Bronchial epithelial cell (primary cell): ENCODE data around the gene RPS6KA2. TPM values are rescaled to one million over a fixed set of nuclear protein-coding genes. Genes with fewer than 3 reads are reported as not detected.
A peak's percentile ranks its signal among the peaks of the same experiment; 100 is the strongest.

ENCODE experiments used
- DNase-seq: peaks from one replicate; pipeline ENCODE4 v3.0.0-alpha.2; 2010; ENCODE audit warnings: low read depth
- FAIRE-seq: peaks from 2 replicates; lab custom pipeline; 2011; peaks lifted over from hg19 to GRCh38; lab: Jason Lieb, UNC
- H3K27me3 ChIP-seq: 2 replicates; pipeline ENCODE4 v1.5.1; 2011; ENCODE audit warnings: low read length; ENCODE audit not compliant: control insufficient read depth, insufficient read depth
- H3K36me3 ChIP-seq: 2 replicates; pipeline ENCODE4 v1.5.1; 2011; ENCODE audit warnings: low read length; ENCODE audit not compliant: control insufficient read depth, insufficient read depth
- H3K4me3 ChIP-seq: 2 replicates; pipeline ENCODE4 v1.5.1; 2011; ENCODE audit warnings: mild to moderate bottlenecking, low read depth, low read length, control low read depth
- CTCF ChIP-seq: IDR thresholded peaks from 2 replicates; pipeline ENCODE4 v1.5.1; 2011; ENCODE audit warnings: mild to moderate bottlenecking, moderate library complexity, low read length, control low read depth, inconsistent platforms; ENCODE audit not compliant: insufficient read depth, severe bottlenecking
- total RNA-seq: library from RNA; depleted of rRNA; stranded (reverse); fragments of >200 nt; gene quantifications from 2 replicates; pipeline ENCODE4 v1.2.1, GENCODE V29; 2014

The RPS6KA2 gene
- total RNA-seq, 1 donor from 2014 or later: 42.6 TPM

- TF ChIP-seq CTCF: no peak
- FAIRE-seq (no peak), DNase-seq (peak; percentile 6)
Observed at GRCh38 chr6:166588691-166589336, 38.2 kb downstream of the RPS6KA2 start.

GRCh38 chr6:166587631-166588413 is 39.2 kb downstream of the RPS6KA2 start:
- no peak for DNase-seq

More at GRCh38 chr6:166588691-166589336, 38.2 kb downstream of the RPS6KA2 start:
- H3K36me3 ChIP-seq: no peaks in the 10 kb centered on the region
- no peak overlapping the region for H3K4me3 ChIP-seq
- no peaks in the 10 kb centered on the region for H3K27me3 ChIP-seq

GRCh38 chr6:166586424-166587156 is 40.5 kb downstream of the RPS6KA2 start, which contains the start of gene RAMACL:
RAMACL (minus strand) TSS chr6:166586678; CDS start chr6:166586477, 201 bp downstream.
- no peak for TF ChIP-seq CTCF
- DNase-seq (peak; percentile 65), FAIRE-seq (no peak)
- H3K27me3 ChIP-seq: no peaks in the 10 kb centered on the region
- no peak within 1 kb of the TSS for H3K4me3 ChIP-seq
- H3K36me3 ChIP-seq: no peaks in the 10 kb centered on the region

More at GRCh38 chr6:166587631-166588413, 39.2 kb downstream of the RPS6KA2 start:
- no peak for TF ChIP-seq CTCF
- H3K27me3 ChIP-seq: no peaks in the 10 kb centered on the region
- FAIRE-seq: no peak
- no peaks in the 10 kb centered on the region for H3K36me3 ChIP-seq
- H3K4me3 ChIP-seq: no peak overlapping the region

- H3K4me3 ChIP-seq: no peak overlapping the region
- no peaks in the 10 kb centered on the region for H3K27me3 ChIP-seq
- no peaks in the 10 kb centered on the region for H3K36me3 ChIP-seq
- no peak for TF ChIP-seq CTCF
- FAIRE-seq: no peak
- no peak for DNase-seq
Observed at GRCh38 chr6:166584853-166585429, 42.1 kb downstream of the RPS6KA2 start.

GRCh38 chr6:166584155-166584554 is 42.9 kb downstream of the RPS6KA2 start:
- H3K4me3 ChIP-seq: no peak overlapping the region
- DNase-seq: no peak
- no peak for TF ChIP-seq CTCF
- no peaks in the 10 kb centered on the region for H3K36me3 ChIP-seq
- H3K27me3 ChIP-seq: no peaks in the 10 kb centered on the region
- FAIRE-seq: no peak
